Umbilical cord (tissue), 2 donors: ENCODE results near the gene OSCAR. TPM values are rescaled to one million over a fixed set of nuclear protein-coding genes. Genes with fewer than 3 reads are reported as not detected.

Source experiments
- DNase-seq: peaks from one replicate; pipeline ENCODE4 v3.0.0-alpha.2; 2015; ENCODE audit warnings: low spot score
- total RNA-seq: library from RNA; depleted of rRNA; stranded (reverse); fragments of >200 nt; gene quantifications from one replicate; pipeline ENCODE4 v1.2.3, GENCODE V29; 2014; ENCODE audit warnings: low replicate concordance; ENCODE audit not compliant: insufficient read depth

Gene OSCAR
- total RNA-seq, 1 donor from 2014 or later = 0.96 TPM

DNA sequence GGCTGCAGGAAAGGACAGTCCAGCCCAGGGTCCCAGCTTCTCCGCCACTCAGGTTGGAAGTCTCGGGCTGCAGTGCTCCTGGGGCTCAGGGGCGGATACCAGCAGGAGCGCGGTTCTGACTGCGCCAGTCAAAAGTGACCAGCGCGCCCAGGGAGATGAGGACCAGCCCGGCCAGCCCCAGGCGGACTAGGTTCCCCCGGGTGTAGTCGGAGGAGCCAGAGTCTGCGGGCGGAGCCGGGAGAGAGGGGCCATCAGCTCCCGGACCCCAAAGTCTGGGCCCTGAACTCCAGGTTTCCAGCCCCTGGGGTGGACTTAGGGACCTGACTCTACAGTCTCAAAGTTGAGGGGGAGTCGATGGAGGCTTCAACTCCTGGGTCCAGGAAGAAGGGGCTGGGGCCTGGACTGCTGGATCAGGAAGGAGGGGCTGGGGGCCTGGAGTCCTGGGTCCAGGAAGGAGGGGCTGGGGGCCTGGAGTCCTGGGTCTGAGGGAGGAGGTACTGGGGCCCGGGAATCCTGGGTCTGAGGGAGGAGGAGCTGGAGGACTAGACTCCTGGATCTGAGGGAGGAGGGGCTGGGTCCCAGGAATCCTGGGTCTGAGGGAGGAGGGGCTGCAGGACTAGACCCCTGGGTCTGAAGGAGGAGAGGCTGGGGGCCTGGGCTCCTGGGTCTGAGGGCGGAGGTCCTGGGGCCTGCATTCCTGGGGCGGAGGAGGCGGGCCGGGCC lies 5.3 kb downstream of the OSCAR start:
- DNase-seq = no peak

DNA sequence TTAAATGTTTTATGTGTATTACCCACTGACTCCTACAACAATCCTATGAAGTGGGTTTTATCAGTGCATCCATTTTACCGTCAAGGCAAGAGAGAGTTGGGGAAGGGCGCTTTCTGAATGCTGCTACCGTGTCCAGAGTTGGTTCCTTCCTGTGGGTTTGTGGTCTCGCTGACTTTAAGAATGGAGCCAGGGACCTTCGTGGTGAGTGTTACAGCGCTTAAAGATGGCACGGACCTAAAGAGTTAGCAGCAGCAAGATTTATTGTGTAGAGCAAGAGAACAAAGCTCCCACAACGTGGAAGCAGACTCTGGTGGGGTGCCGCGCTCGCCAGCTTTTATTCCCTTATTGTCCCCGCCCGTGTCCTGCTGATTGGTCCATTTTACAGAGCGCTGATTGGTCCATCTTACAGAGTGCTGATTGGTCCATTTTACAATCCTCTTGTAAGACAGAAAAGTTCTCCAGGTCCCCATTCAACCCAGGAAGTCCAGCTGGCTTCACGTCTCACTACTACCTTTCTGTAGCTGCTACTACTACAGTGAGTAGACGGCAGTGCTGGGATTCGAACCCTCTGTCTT lies 6.1 kb downstream of the OSCAR start:
- DNase-seq = no peak

DNA sequence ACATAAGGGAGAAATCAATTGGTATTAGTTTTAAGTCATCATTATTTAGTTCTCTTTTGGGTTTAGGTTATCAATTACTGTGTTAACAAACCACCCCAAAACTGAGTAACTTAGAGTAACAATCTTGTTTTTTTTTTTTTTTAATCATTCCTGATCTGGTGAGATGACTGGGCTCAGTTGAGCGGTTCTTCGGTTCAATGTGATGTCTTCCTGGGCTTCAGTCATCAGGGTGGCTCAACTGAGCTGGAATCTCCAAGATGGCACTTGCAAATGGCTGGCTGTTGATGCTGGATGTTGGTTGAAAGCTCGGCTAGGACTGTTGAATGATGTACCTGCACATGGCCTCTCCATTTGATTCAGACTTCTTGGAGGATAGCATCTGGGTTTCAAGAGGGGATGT lies 16.2 kb downstream of the OSCAR start:
- no peak for DNase-seq

DNA sequence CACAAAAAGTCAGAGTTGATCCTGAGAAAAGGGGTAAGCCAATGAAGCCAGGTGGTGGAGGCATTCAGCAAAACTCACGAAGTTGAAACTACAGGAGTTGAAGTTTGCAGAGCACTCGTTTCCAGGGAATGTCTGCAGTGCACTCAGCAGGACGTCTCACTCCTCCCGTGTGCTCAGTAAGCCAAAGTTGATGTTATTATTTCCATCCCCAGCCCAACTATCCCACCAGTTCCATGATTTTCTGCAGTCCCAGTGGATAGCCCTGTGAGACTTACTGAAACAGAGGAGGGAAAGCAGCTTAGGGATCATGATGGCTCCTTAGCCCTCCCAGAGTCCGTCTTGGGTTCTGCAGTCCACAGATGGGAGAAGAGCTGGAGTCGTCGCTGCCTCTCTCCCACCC lies 19.6 kb downstream of the OSCAR start, which contains the start of gene TARM1:
TSS of gene TARM1 (minus strand) at position 334 of the 400 bp plus-strand sequence. CDS start at position 309, 25 bp downstream.
- no peak for DNase-seq

DNA sequence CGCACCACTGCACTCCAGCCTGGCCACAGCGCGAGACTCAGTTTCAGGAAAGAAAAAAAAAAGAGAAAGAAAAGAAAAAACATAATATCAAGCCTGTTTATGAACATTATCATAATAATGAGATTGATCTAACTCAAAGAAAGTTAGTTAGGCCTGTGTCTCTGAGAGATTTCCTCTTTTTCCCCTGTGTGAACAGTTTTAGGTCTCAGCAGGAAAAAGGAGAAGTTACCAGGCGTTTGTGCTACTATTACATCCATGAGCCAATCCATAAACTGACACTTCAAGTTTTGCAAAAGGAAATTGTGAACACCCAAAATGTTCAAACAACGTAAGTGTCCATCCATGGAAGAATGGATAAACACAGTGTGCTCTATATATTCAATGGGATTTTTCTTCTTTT lies 23.3 kb downstream of the OSCAR start:
- DNase-seq = no peak

DNA sequence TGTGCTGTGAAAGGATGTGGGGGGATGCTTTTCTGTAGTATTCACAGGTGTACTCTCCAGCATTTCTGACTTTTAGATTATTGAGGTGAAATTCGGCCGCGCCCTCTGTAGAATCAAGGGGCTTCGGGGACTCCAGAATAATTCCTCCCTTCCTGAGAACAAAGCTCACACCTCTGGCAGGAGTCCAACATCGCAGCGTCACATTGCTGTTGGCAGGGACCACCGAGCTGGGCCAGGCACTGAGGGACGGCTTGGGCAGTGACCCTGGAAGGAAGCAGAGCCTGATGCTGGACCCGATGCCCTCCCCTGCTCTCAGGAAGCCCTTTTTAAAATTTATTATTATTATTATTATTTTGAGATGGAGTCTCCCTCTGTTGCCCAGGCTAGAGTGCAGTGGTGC lies 25.8 kb downstream of the OSCAR start:
- DNase-seq = no peak

DNA sequence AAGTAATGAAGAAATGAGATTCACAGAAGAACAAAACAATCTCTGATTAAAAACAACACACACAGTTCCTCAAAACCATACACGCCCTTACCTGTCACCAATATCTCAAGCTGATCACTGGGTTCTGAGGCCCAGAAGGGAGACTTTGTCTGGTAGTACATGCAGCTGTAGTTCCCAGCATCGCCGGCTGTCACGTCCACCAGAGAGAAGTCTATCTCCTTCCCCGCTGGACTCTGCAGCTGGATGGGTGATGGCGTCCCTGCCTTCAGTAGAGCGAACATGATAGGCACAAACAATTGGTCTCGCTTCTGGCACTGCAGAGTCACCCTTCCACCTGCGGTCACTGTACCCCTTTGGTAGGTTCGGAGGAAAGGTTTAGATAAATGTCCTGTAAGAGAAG lies 26.8 kb downstream of the OSCAR start:
- DNase-seq = no peak

DNA sequence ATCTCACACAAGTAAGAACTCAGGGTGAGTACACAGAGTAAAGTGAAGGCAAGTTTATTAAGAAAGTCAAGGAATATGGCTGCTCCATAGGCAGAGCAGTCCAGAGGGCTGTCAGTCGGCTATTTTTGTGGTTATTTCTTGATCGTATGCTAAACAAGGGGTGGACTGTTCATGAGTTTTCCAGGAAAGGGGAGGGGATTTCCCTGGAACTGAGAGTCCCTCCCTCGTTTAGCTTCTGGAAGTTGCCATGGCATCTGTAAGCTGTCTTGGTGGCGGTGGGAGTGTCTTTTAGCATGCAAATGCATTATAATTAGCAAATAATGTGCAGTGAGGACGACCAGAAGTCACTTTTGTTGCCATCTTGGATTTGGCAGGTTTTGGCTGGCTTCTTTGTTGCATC lies 31.1 kb downstream of the OSCAR start:
- DNase-seq = no peak

DNA sequence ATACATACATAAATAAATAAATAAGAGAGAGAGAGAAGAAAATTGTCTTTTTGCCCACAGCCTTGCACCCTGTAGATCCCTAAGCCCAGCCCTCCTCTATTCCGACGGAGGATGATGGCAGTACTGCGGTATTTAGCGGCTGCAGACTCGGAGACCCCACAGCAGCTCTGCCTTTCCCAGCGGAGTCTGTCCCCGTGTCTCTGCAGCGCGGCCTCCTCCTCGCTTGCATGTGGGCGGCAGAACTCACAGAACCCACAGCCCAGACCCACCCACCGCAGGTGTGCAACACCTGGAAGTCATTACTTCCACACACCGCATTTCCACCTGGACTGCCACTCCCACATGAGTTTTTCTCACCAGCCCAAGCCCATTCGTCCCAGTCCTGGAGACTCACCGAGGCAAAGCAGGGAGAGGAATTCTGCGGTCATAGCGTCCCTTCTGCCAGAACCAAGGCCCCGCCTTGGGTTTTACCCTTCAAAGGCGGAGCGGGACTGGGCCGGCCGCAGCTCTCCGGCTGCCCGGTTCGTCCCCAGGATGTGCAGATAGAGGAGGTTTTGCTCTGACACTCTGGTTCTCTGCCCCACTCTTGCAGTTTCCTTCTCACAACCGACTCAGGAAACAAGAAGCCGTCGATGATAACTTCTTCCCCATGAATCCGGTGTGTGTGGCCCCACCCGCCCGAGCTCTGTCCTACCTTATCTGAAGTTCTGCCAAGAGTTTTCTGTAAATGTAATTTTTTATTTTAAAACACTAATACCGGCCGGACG lies 37.1 kb downstream of the OSCAR start, which contains the start of gene VSTM1:
TSS of gene VSTM1 (minus strand) at position 548 of the 767 bp plus-strand sequence. CDS start at position 428, 120 bp downstream.
- no peak for DNase-seq

DNA sequence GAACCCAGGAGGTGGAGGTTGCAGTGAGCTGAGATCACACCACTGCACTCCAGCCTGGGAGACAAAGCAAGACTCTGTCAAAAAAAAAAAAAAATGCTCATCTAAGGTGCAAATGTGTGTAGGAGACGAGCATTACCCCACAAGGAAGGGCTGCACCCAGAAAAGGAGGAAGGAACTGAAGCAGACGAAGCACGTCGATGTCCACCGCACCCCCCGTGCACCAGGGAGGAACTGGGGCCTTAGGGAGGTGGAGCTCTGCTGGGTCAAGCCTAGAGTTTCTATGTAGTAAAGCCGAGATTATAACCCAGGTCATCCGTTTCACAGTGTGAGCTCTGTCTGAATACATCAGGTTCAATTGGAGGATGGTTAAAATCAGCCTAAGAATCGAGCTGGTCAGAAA lies 38.0 kb downstream of the OSCAR start:
- no peak for DNase-seq

DNA sequence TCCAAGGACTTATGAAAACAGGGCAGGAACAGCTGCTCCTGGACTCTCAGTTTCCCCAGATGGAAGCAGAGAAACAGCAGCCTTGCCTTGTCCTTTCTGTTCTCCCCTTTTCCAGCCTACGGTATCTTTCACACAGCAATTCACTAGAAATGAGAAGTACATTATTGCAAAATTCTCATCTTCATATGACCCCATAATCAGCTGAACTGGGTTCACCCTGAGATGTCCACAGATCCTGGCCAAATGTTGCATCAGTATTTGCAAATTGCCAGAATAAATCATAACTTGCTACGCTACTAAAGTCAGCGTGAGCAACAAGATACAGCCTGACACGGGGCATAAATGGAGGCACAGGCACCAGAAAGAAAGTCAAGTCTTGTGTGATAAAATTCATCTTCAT lies 53.0 kb downstream of the OSCAR start:
- DNase-seq = no peak

DNA sequence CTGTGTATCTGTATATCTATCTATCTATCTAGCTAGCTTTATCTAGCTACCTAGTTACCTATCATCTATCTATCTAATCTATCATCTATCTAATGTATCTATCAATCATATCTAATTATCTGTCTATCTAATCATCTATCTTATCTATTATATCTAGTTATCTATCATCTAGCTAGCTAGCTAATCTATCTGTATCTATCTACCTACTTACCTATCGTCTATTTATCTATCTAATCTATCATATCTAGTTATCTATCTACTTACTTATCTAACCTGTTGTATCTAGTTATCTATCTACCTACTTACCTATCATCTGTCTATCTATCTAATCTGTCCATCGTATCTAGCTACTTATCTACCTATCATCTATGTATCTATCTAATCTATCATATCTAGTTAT lies 54.8 kb downstream of the OSCAR start:
- no peak for DNase-seq

Other genes with a start within 250 kb of the OSCAR start
- 30.3 TPM for gene MYADM, start 232.9 kb downstream of the OSCAR start, total RNA-seq
- gene PRKCG, start 218.6 kb downstream of the OSCAR start, total RNA-seq = not detected
- gene CACNG7, start 191.5 kb downstream of the OSCAR start, total RNA-seq = not detected
- 0.24 TPM for gene CACNG8, start 137.9 kb downstream of the OSCAR start, total RNA-seq
- not detected for gene CACNG6, start 109.2 kb downstream of the OSCAR start, total RNA-seq
- gene VSTM1, start 36.9 kb downstream of the OSCAR start, total RNA-seq = not detected
- gene TARM1, start 19.4 kb downstream of the OSCAR start, total RNA-seq = not detected
- 4.3 TPM for gene NDUFA3, start 2.1 kb upstream of the OSCAR start, total RNA-seq
- 18.8 TPM for gene TFPT, start 14.9 kb upstream of the OSCAR start, total RNA-seq
- 21.2 TPM for gene PRPF31, start 15.0 kb upstream of the OSCAR start, total RNA-seq
- 2.6 TPM for gene CNOT3, start 37.0 kb upstream of the OSCAR start, total RNA-seq
- gene LENG1, start 58.9 kb upstream of the OSCAR start, total RNA-seq = 6.3 TPM
- 2.6 TPM for gene TMC4, start 72.4 kb upstream of the OSCAR start, total RNA-seq
- 13.7 TPM for gene MBOAT7, start 88.8 kb upstream of the OSCAR start, total RNA-seq
- gene TSEN34, start 90.5 kb upstream of the OSCAR start, total RNA-seq = 72.5 TPM
- gene RPS9, start 100.1 kb upstream of the OSCAR start, total RNA-seq = 1,474 TPM
- 0.96 TPM for gene LILRB3, start 122.2 kb upstream of the OSCAR start, total RNA-seq
- 4.3 TPM for gene LILRA6, start 142.0 kb upstream of the OSCAR start, total RNA-seq
- gene LILRB5, start 156.5 kb upstream of the OSCAR start, total RNA-seq = 5.5 TPM
- gene LILRB2, start 180.3 kb upstream of the OSCAR start, total RNA-seq = not detected
- 0.72 TPM for gene LILRA5, start 212.4 kb upstream of the OSCAR start, total RNA-seq
- not detected for gene LILRA4, start 238.4 kb upstream of the OSCAR start, total RNA-seq